GM12801 (cell line): ENCODE results near the gene FASTK.

Source experiments
- CTCF ChIP-seq: IDR thresholded peaks from one replicate; pipeline ENCODE4 v1.5.1; 2011; ENCODE audit warnings: control low read depth; ENCODE audit not compliant: insufficient read length; ENCODE audit errors: extremely low read depth

FASTK gene

GRCh38 chr7:151100921-151101320 is 20.3 kb upstream of the FASTK start:
- no peak for TF ChIP-seq CTCF

GRCh38 chr7:151099486-151100211 is 19.0 kb upstream of the FASTK start:
- TF ChIP-seq CTCF: no peak

- TF ChIP-seq CTCF: no peak
Measured at GRCh38 chr7:151095828-151096475, 15.3 kb upstream of the FASTK start.

GRCh38 chr7:151095123-151095797 is 14.7 kb upstream of the FASTK start:
- no peak for TF ChIP-seq CTCF

- no peak for TF ChIP-seq CTCF
Measured at GRCh38 chr7:151094675-151095074, 14.1 kb upstream of the FASTK start.

- no peak for TF ChIP-seq CTCF
Measured at GRCh38 chr7:151093748-151094147, 13.1 kb upstream of the FASTK start.

- no peak for TF ChIP-seq CTCF
Measured at GRCh38 chr7:151091988-151092387, 11.4 kb upstream of the FASTK start.
